ENCODE measurements around the gene AKR7A3. TPM values are rescaled to one million over a fixed set of nuclear protein-coding genes. Genes with fewer than 3 reads are reported as not detected.

Gene AKR7A3
- polyA plus RNA-seq, 1 of the 3 experiments (the other 2 are of a cell fraction): 0.38 TPM

- Histone ChIP-seq H3K9ac (no peak overlapping the region), H3K4me3 (ENCODE audit: low read depth in 2 of 2, low read length in 1 of 2) (peak overlapping the region in 1 of 2 experiments; percentile 85; a peak in 1 of 4 replicates), H3K79me2 (ENCODE audit: insufficient read depth) (peaks cover 50% of the 10 kb centered on the region), H3K4me2 (peak overlapping the region; percentile 79; the same call in 1 of the 2 replicates), H3K27me3 (ENCODE audit: insufficient read depth) (no peaks in the 10 kb centered on the region), H2AFZ (ENCODE audit: low read depth) (no peak overlapping the region), H3K36me3 (replicated peaks in 1 of 2; ENCODE audit: control insufficient read depth in 1 of 2, insufficient read depth in 2 of 2, low read length in 1 of 2) (peaks cover 9 to 24% of the 10 kb centered on the region in 2 experiments), H3K27ac (ENCODE audit: low read depth in 2 of 2, low read length in 1 of 2) (peak overlapping the region in 1 of 2 experiments; percentile 57; a peak in 2 of 4 replicates), H3F3A (replicated peaks; ENCODE audit: insufficient read depth) (no peaks in the 10 kb centered on the region), H3K9me2 (no peaks in the 10 kb centered on the region), H3K4me1 (ENCODE audit: control insufficient read depth in 1 of 2, insufficient read depth in 2 of 2, low read depth in 1 of 2, low read length in 1 of 2) (peaks cover 5 to 25% of the 10 kb centered on the region in 2 experiments; a peak in 1 of 4 replicates), H3K9me3 (no peaks in the 10 kb centered on the region), H4K20me1 (ENCODE audit: insufficient read depth) (peaks cover 19% of the 10 kb centered on the region)
- ChIA-PET POLR2A (no interaction called here), CTCF (interaction anchor here (0.9 to 1.3 kb wide), 2 partner anchors 341 to 344 kb away, joined by 3 read pairs; no protein-coding TSS in a partner anchor)
- TF ChIP-seq, protein P1, sequence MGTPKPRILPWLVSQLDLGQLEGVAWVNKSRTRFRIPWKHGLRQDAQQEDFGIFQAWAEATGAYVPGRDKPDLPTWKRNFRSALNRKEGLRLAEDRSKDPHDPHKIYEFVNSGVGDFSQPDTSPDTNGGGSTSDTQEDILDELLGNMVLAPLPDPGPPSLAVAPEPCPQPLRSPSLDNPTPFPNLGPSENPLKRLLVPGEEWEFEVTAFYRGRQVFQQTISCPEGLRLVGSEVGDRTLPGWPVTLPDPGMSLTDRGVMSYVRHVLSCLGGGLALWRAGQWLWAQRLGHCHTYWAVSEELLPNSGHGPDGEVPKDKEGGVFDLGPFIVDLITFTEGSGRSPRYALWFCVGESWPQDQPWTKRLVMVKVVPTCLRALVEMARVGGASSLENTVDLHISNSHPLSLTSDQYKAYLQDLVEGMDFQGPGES (IDR thresholded peaks at IDR 0.05; ENCODE audit: low read depth, low read length): no peak
- TF ChIP-seq RCOR1 (IDR thresholded peaks at IDR 0.05; ENCODE audit: low read length): no peak
- TF ChIP-seq TEAD4 (IDR thresholded peaks at IDR 0.05; ENCODE audit: borderline replicate concordance, insufficient read depth): no peak
- TF ChIP-seq REST (IDR thresholded peaks at IDR 0.05; ENCODE audit: low read depth, low read length): no peak
- TF ChIP-seq, protein P2, sequence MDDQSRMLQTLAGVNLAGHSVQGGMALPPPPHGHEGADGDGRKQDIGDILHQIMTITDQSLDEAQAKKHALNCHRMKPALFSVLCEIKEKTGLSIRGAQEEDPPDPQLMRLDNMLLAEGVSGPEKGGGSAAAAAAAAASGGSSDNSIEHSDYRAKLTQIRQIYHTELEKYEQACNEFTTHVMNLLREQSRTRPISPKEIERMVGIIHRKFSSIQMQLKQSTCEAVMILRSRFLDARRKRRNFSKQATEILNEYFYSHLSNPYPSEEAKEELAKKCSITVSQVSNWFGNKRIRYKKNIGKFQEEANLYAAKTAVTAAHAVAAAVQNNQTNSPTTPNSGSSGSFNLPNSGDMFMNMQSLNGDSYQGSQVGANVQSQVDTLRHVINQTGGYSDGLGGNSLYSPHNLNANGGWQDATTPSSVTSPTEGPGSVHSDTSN (IDR thresholded peaks at IDR 0.05): no peak
- TF ChIP-seq MXI1 (IDR thresholded peaks at IDR 0.05; ENCODE audit: low read depth, low read length): no peak
- 95% methylated on average over 7 of the region's 7 CpGs for WGBS (ENCODE audit: low lambda C conversion rate)
- DNase-seq: no peak
Measured at GRCh38 chr1:19310061-19310460, 21.5 kb upstream of the AKR7A3 start.

- DNase-seq: no peak
- POLR2A ChIA-PET: no interaction called here
Measured at GRCh38 chr1:19309123-19309813, 20.7 kb upstream of the AKR7A3 start.

More at GRCh38 chr1:19309123-19309813, 20.7 kb upstream of the AKR7A3 start:
- H2AFZ ChIP-seq (ENCODE audit: low read depth): no peak overlapping the region
- H3K79me2 ChIP-seq (ENCODE audit: insufficient read depth): peaks cover 46% of the 10 kb centered on the region
- 92% methylated on average over 6 of the region's 6 CpGs for WGBS (ENCODE audit: low lambda C conversion rate)
- H3F3A ChIP-seq (replicated peaks; ENCODE audit: insufficient read depth): no peaks in the 10 kb centered on the region
- 0 out of 2 replicates have a peak overlapping the region, but pooled peaks have one; percentile 24 for H3K9ac ChIP-seq
- H3K27me3 ChIP-seq (ENCODE audit: insufficient read depth): no peaks in the 10 kb centered on the region
- TF ChIP-seq RXRA (IDR thresholded peaks at IDR 0.05; ENCODE audit: borderline replicate concordance, low read depth) (no peak), MEF2A (IDR thresholded peaks at IDR 0.05; ENCODE audit: borderline replicate concordance, low read depth) (no peak), TCF12 (IDR thresholded peaks at IDR 0.05) (no peak), EZH2phosphoT487 (IDR thresholded peaks at IDR 0.05; ENCODE audit: borderline replicate concordance, low read depth) (no peak), GATA2 (CRISPR knock-in tag; IDR thresholded peaks at IDR 0.05) (no peak), USF1 (IDR thresholded peaks at IDR 0.05; ENCODE audit: borderline replicate concordance, low read depth) (no peak), JUND (IDR thresholded peaks at IDR 0.05) (no peak), FOXM1 (IDR thresholded peaks at IDR 0.05; ENCODE audit: low read depth) (no peak), NRF1 (IDR thresholded peaks at IDR 0.05; ENCODE audit: low read depth, low read length) (no peak), RCOR1 (IDR thresholded peaks at IDR 0.05; ENCODE audit: low read length) (no peak), CHD2 (IDR thresholded peaks at IDR 0.05; ENCODE audit: low read length, partially characterized antibody) (no peak), ELF1 (IDR thresholded peaks at IDR 0.05) (no peak), YY1 (IDR thresholded peaks at IDR 0.05; ENCODE audit: low read depth) (no peak), TEAD4 (IDR thresholded peaks at IDR 0.05; ENCODE audit: borderline replicate concordance, insufficient read depth) (no peak), FOSL2 (IDR thresholded peaks at IDR 0.05; ENCODE audit: borderline replicate concordance, low read depth) (no peak), FOXJ3 (CRISPR knock-in tag; IDR thresholded peaks at IDR 0.05) (no peak), SIN3A (IDR thresholded peaks at IDR 0.05; ENCODE audit: borderline replicate concordance, low read depth, low read length) (no peak)
- peak overlapping the region in 1 of 2 experiments; percentile 57; a peak in 2 of 4 replicates for H3K27ac ChIP-seq (ENCODE audit: low read depth in 2 of 2, low read length in 1 of 2)
- peaks cover 9 to 27% of the 10 kb centered on the region in 2 experiments for H3K36me3 ChIP-seq (replicated peaks in 1 of 2; ENCODE audit: control insufficient read depth in 1 of 2, insufficient read depth in 2 of 2, low read length in 1 of 2)
- peaks cover 19% of the 10 kb centered on the region for H4K20me1 ChIP-seq (ENCODE audit: insufficient read depth)
- H3K4me3 ChIP-seq (ENCODE audit: low read depth in 2 of 2, low read length in 1 of 2): no peak overlapping the region
- H3K4me1 ChIP-seq (ENCODE audit: control insufficient read depth in 1 of 2, insufficient read depth in 2 of 2, low read depth in 1 of 2, low read length in 1 of 2): peaks cover 5 to 25% of the 10 kb centered on the region in 2 experiments; a peak in 1 of 4 replicates
- H3K4me2 ChIP-seq: peak overlapping the region; percentile 79; the same call in 1 of the 2 replicates
- H3K9me2 ChIP-seq: no peaks in the 10 kb centered on the region
- CTCF ChIA-PET: interaction anchor here (0.9 to 1.3 kb wide), 2 partner anchors 342 to 344 kb away, joined by 3 read pairs; no protein-coding TSS in a partner anchor
- no peaks in the 10 kb centered on the region for H3K9me3 ChIP-seq
